Transverse colon (tissue), 4 donors: ENCODE measurements around the gene BCO2. TPM values are rescaled to one million over a fixed set of nuclear protein-coding genes. Genes with fewer than 3 reads are reported as not detected.

Source experiments
- DNase-seq: peaks from one replicate; pipeline ENCODE4 v3.0.0-alpha.2; 2019
- H3K27ac ChIP-seq, 4 donors: fragments of 200-600 bp; sonication (generic); 2 replicates each; pipeline ENCODE4 v1.5.1; 2016 to 2018; ENCODE audit warnings: inconsistent platforms in 4 of 4
- H3K27me3 ChIP-seq: fragments of 200-600 bp; sonication (generic); 2 replicates; pipeline ENCODE4 v1.5.1; 2017; ENCODE audit warnings: inconsistent platforms
- H3K36me3 ChIP-seq, 4 donors: fragments of 200-600 bp; sonication (generic); 2 replicates each; pipeline ENCODE4 v1.5.1; 2017 to 2019; ENCODE audit warnings: inconsistent platforms in 4 of 4
- H3K4me1 ChIP-seq, 4 donors: fragments of 200-600 bp; sonication (generic); 2 replicates each; pipeline ENCODE4 v1.5.1; 2017 to 2020; ENCODE audit warnings: inconsistent platforms in 4 of 4
- H3K4me3 ChIP-seq, 4 donors: fragments of 200-600 bp; sonication (generic); 1 replicate in 1 of 4; 2 replicates in 3 of 4; pipeline versions ENCODE4 v1.5.1 to v1.6.1; 2017 to 2019; ENCODE audit warnings: inconsistent platforms in 4 of 4
- H3K9me3 ChIP-seq, 2 donors: fragments of 200-600 bp; sonication (generic); 2 replicates each; pipeline ENCODE4 v1.5.1; 2017 to 2019; ENCODE audit warnings: inconsistent platforms in 2 of 2
- EP300 ChIP-seq: sonication (generic); formaldehyde crosslinking; IDR thresholded peaks from one replicate; pipeline ENCODE4 v1.6.1; 2017; ENCODE audit warnings: antibody characterized with exemption, low read depth
- POLR2A ChIP-seq: fragments of 450-650 bp; IDR thresholded peaks from one replicate; pipeline ENCODE4 v1.6.1; 2016; ENCODE audit warnings: antibody characterized with exemption, mild to moderate bottlenecking, moderate library complexity
- POLR2AphosphoS5 ChIP-seq, 3 donors: sonication (generic); formaldehyde crosslinking; IDR thresholded peaks; one replicate each; pipeline ENCODE4 v1.6.1; 2016; ENCODE audit warnings: antibody characterized with exemption in 3 of 3
- WGBS, 2 donors: methylation state at CpG; one replicate each; pipeline ENCODE4 v1.1.5; 2018; ENCODE audit warnings: low coverage in 1 of 2; 5-methylcytosine and 5-hydroxymethylcytosine counted together
- in situ Hi-C, 4 donors: fragments of 200-750 bp; cut with MboI; loops; one replicate each; pipeline versions ENCODE4 v1.15.0 to v1.15.1; 2017; ENCODE audit warnings: low sequenced_read_pairs in 3 of 4, low pct_ligation_motif_present in 1 of 4, low pct_unique_long_range_greater_than_20kb in 1 of 4
- intact Hi-C: fragments of 100-400 bp; cut with DNase I; formaldehyde crosslinking; loops from one replicate; pipeline ENCODE4 v1.15.1; 2023; ENCODE audit warnings: low total_unique reads
- total RNA-seq, 4 donors: library from RNA; depleted of rRNA; stranded (reverse); fragments of >200 nt; gene quantifications; one replicate each; pipeline ENCODE4 v1.1.0, GENCODE V29; 2016
- TF ChIP-seq, protein P1 (sequence below), 5 experiments: fragments of 200-600 bp in 3 of 5; fragments of 450-650 bp in 2 of 5; sonication (generic) in 3 of 5; IDR thresholded peaks; 1 replicate in 2 of 5; 2 replicates in 3 of 5; pipeline ENCODE4 v1.5.1; 2016 to 2017; ENCODE audit warnings: antibody characterized with exemption in 5 of 5, inconsistent platforms in 3 of 5, mild to moderate bottlenecking in 2 of 5, moderate library complexity in 1 of 5

The BCO2 gene
- total RNA-seq, 4 donors from 2014 or later: 2.8 to 12.1 (median 4.0) TPM

DNA sequence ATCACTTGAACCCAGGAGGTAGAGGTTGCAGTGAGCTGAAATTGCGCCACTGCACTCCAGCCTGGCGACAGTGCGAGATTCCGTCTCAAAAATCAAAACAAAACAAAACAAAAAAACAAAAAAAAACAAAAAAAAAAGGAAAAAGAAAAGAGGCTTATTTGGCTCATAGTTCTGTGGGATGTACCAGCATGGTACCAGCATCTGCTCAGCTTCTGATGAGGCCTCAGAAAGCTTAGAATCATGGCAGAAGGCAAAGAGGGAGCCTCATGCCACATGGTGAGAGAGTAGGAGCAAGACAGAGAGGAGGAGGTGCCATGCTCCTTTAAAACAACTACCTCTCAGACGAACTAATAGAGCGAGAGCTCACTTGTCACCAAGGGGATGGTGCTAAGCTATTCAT is 40.3 kb downstream of the BCO2 start:
- no peaks in the 10 kb centered on the region for H3K9me3 ChIP-seq
- no peak overlapping the region for H3K27ac ChIP-seq
- H3K4me1 ChIP-seq: peaks cover 0 to 2% (median 0%) of the 10 kb centered on the region in 4 donors
- in situ Hi-C loops (loop anchor here in 3 of 4 donors (5.0 to 25.0 kb wide), 3 partner anchors 62 to 1072 kb away; no protein-coding TSS in a partner anchor), intact Hi-C loops (no loop called here)
- TF ChIP-seq POLR2AphosphoS5 (IDR thresholded peaks at IDR 0.05): no peak
- no peak for TF ChIP-seq POLR2A
- TF ChIP-seq, protein P1, sequence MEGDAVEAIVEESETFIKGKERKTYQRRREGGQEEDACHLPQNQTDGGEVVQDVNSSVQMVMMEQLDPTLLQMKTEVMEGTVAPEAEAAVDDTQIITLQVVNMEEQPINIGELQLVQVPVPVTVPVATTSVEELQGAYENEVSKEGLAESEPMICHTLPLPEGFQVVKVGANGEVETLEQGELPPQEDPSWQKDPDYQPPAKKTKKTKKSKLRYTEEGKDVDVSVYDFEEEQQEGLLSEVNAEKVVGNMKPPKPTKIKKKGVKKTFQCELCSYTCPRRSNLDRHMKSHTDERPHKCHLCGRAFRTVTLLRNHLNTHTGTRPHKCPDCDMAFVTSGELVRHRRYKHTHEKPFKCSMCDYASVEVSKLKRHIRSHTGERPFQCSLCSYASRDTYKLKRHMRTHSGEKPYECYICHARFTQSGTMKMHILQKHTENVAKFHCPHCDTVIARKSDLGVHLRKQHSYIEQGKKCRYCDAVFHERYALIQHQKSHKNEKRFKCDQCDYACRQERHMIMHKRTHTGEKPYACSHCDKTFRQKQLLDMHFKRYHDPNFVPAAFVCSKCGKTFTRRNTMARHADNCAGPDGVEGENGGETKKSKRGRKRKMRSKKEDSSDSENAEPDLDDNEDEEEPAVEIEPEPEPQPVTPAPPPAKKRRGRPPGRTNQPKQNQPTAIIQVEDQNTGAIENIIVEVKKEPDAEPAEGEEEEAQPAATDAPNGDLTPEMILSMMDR (IDR thresholded peaks at IDR 0.05): no peak
- H3K36me3 ChIP-seq: no peaks in the 10 kb centered on the region
- DNase-seq: no peak
- no peaks in the 10 kb centered on the region for H3K27me3 ChIP-seq
- 92 to 97% methylated on average over 4 to 6 of the region's 6 CpGs for WGBS, 2 donors
- H3K4me3 ChIP-seq: no peak overlapping the region

DNA sequence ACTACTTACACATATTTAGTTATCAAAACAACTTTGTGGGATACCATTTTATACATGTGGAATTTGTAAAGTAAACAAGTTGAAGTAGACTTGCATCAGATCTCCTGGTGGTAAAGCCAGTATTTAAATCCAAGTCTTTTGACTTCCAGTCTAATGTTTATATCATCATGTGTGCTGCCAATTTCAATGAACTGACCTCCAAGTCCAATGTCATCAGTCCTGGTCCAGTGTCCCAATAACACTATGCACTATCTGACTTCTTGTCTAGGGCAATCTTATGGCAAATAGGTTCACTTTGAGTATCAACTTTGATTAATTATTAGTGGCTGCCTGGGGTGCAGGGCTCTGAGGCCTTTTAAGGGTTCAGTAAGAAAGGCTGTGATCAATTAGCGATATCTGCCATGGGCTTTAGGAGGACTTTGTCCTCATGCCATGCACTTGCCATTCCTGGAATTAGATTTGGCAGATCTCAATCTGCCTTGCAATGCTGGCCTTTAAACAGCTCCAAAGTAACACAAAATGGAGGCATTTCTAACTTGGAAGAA is 41.3 kb downstream of the BCO2 start:
- in situ Hi-C loops: loop anchor here in 3 of 4 donors (5.0 to 25.0 kb wide), 3 partner anchors 61 to 1071 kb away; no protein-coding TSS in a partner anchor
- Histone ChIP-seq H3K27ac (no peak overlapping the region), H3K36me3 (no peaks in the 10 kb centered on the region), H3K27me3 (no peaks in the 10 kb centered on the region), H3K4me3 (no peak overlapping the region), H3K4me1 (peaks cover 0 to 6% (median 2%) of the 10 kb centered on the region in 4 donors), H3K9me3 (no peaks in the 10 kb centered on the region)
- intact Hi-C loops: no loop called here
- TF ChIP-seq EP300 (no peak), POLR2A (no peak), POLR2AphosphoS5 (IDR thresholded peaks at IDR 0.05) (no peak)
- TF ChIP-seq, protein P1 (IDR thresholded peaks at IDR 0.05): no peak
- 93 to 100% methylated on average over 1 of the region's 1 CpG for WGBS, 2 donors
- no peak for DNase-seq

DNA sequence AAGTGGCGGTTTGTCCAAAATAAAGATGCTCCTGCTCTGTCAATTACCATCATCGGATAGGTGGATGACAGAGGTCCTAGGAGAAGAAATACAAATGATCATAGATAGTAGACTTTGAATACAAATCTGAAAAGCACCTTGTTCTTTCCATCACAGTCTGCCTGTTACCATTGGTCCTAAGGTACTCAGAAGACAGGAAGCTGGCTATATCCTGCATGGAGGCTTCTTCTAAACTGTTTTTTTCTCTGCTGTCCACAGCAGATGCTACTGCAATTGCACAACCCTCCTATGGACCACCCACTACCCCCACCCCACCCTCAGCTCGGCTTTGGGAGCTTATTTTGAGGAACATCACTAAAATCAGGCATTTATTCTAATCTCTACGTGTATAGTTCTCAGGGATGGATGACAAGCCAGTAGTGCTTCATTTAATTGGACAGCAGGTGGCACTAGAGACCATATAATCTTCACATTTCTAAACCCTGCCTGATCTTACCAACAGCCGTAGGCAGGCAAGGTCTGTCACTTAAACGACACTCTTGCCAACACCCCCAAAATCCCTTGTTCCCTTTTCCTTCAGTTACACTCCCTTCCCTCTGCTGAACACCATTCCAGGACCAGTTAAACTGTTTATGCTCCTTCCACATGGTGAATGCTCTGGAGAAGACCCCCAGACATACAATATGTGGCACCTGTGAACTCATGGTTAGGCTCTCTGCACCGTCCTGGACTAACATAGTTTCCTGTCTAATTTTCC is 44.3 kb downstream of the BCO2 start:
- peak; percentile 20 for DNase-seq
- 33 to 53% methylated on average over 5 to 7 of the region's 7 CpGs for WGBS, 2 donors
- in situ Hi-C loops: loop anchor here (5.0 to 25.0 kb wide), 5 partner anchors 53 to 1068 kb away; no protein-coding TSS in a partner anchor

DNA sequence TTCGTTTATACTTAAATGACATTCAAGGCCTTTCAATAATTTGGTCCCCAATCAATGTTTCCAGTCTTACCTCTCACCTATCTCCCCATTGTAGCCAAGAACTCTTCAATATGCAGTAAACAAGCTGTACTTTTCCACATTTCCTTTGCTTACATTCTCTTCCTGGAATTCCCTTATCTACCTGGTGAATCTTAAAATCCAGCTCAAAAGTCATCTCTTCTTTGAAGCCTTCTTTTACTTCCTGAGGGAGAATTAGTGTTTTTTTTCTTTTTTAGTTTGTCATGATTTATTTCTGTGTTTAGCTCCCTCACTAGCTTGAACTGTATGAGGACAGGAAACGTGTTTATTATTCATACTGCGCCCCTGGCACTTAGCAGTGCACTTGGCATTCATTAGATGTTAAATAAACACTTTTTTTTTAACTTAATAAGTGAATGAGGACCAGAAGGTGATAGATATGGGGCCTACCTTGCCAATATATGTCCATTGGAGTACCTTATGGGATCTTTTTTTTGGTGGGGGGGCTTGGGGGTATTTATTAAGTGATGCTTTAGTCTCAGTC is 46.0 kb downstream of the BCO2 start:
- H3K36me3 ChIP-seq: no peaks in the 10 kb centered on the region
- in situ Hi-C loops (loop anchor here (5.0 to 25.0 kb wide), 4 partner anchors 51 to 1066 kb away; no protein-coding TSS in a partner anchor), intact Hi-C loops (no loop called here)
- H3K27me3 ChIP-seq: no peaks in the 10 kb centered on the region
- no peak for DNase-seq
- H3K4me3 ChIP-seq: no peak overlapping the region
- peaks cover 0 to 17% (median 5%) of the 10 kb centered on the region in 4 donors for H3K4me1 ChIP-seq
- no peak for TF ChIP-seq POLR2AphosphoS5 (IDR thresholded peaks at IDR 0.05)
- TF ChIP-seq POLR2A: no peak
- TF ChIP-seq, protein P1 (IDR thresholded peaks at IDR 0.05): no peak
- no peak for TF ChIP-seq EP300
- H3K27ac ChIP-seq: peak overlapping the region; percentile 7 to 44 (median 24)
- WGBS, 2 donors: 50 to 80% methylated on average over 1 to 3 of the region's 3 CpGs
- no peaks in the 10 kb centered on the region for H3K9me3 ChIP-seq

More for the DNA sequence above, 44.3 kb downstream of the BCO2 start:
- H3K9me3 ChIP-seq: no peaks in the 10 kb centered on the region
- H3K27ac ChIP-seq: no peak overlapping the region
- TF ChIP-seq EP300: no peak
- TF ChIP-seq, protein P1 (IDR thresholded peaks at IDR 0.05): peak; percentile 72 to 89 (median 82)
- intact Hi-C loops: loop anchor here (1.0 kb wide), 1 partner anchor 61 kb away; no protein-coding TSS in a partner anchor
- no peaks in the 10 kb centered on the region for H3K27me3 ChIP-seq
- no peak overlapping the region for H3K4me3 ChIP-seq
- no peaks in the 10 kb centered on the region for H3K36me3 ChIP-seq
- H3K4me1 ChIP-seq: peaks cover 0 to 12% (median 3%) of the 10 kb centered on the region in 4 donors
